HL-60/S4 treated with retinoic acid at 250 ng/mL for 4 days and 3 days (cell line): ENCODE results near the gene MRPL41.
"Not testable (repeated sequence)": the region's sequence is repeated elsewhere in the genome, so short reads cannot be mapped to it uniquely, and the experiment has no call there.

Experiments used
- in situ Hi-C: fragments of 300-500 bp; cut with MboI; formaldehyde crosslinking; loops from 2 replicates; pipeline ENCODE4 v1.7.0; 2022; ENCODE audit warnings: low sequenced_read_pairs

MRPL41 gene

GRCh38 chr9:137521405-137521985, 30.2 kb upstream of the MRPL41 start:
- in situ Hi-C loops = no loop called here

DNA sequence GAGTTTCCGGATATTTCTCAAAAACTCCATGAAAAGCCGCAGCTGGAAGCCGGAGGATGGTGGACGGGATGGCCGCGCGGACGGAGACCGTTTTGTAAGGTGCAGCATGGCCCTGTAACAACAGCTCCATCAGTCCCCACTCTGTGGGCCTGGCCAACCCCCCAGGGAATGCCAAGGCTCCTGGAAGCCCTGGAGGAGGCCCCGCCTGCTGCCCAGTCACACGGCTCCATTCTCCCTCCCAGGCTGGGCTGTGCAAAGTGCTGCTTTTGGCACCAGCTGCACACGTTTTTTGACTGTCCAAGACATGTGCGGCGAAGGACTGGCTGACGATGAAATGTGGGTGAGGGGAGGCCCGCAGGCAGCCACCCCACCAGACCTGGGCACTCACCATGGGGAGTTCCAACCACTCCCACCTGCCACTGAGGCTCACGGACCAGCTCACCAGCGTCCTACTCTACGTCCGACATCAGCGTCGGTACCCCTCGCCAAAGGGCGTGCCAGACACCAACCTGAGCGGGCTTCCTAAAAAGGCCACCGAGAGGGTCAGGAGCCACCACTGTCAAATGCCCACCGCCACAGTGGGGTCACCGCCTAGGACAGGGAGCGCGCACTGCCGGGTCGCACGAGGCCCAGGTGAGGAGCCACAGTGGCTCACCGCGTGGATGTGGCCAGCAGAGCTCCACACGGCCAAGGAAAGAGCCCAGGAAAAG, 28.8 kb upstream of the MRPL41 start:
- in situ Hi-C loops = no loop called here

DNA sequence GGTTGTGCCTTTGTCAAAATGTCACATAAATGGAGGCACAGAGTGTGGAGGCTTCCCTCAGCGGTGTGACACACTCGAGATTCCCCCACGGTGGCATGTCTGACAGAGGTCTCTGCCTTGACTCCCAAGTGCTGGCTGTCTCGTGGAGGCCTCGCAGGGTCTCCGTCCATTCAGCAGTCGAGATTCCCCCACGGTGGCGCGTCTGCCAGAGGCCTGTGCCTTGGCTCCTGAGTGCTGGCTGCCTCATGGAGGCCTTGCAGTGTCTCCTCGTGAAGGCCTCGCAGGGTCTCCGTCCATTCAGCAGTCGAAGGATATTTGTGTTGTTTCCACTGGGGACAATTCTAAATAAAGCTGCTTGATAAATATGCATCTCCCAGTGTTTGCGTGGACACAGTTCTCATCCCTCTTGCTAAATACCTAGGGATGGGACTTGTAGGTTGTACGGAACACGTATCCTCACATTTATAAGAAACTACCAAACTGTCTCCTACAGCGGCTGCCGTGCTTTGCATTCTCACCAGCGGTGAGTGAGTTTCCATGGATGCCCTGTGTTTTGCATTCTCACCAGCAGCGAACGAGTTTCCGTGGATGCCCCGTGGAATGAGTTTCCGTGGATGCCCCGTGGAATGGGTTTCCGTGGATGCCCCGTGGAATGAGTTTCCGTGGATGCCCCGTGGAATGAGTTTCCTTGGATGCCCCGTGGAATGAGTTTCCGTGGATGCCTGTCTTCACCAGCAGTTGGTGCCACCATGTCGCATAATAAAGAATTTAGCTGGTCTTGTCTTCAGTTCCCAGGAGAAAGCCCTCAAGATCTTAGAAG, 27.3 kb upstream of the MRPL41 start:
- in situ Hi-C loops = no loop called here

DNA sequence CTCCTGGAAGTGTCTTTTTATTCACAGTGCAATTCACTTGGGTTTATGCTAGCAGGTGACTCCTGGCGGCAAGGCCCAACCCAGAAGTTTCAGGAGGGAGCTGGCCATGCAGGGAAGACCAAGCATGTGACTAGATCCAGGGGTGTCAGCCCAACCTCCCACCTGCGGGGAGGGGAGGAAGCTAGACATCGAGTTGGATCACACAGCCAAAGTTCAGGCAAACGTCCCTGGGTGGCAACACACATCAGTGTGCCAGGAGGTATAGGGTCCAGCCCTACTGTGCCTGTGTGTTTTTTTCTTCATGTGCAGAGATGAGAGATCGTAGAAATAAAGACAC, 26.7 kb upstream of the MRPL41 start:
- in situ Hi-C loops = no loop called here

- in situ Hi-C loops = no loop called here
Measured at GRCh38 chr9:137530331-137530730, 21.3 kb upstream of the MRPL41 start.

GRCh38 chr9:137531099-137531765, 20.4 kb upstream of the MRPL41 start:
- in situ Hi-C loops = no loop called here

DNA sequence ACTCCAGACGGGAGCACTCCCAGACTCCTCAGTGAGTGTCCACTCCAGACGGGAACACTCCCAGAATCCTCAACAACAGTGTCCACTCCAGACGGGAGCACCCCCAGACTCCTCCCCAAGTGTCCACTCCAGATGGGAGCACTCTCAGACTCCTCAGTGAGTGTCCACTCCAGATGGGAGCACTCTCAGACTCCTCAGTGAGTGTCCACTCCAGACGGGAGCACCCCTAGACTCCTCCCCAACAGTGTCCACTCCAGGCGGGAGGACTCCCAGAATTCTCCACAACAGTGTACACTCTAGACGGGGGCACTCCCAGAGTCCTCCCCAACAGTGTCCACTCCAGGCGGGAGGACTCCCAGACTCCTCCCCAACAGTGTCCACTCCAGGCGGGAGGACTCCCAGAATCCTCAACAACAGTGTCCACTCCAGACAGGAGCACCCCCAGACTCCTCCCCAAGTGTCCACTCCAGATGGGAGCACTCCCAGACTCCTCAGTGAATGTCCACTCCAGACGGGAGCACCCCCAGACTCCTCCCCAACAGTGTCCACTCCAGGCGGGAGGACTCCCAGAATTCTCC, 18.7 kb upstream of the MRPL41 start:
- in situ Hi-C loops = not testable (repeated sequence)

DNA sequence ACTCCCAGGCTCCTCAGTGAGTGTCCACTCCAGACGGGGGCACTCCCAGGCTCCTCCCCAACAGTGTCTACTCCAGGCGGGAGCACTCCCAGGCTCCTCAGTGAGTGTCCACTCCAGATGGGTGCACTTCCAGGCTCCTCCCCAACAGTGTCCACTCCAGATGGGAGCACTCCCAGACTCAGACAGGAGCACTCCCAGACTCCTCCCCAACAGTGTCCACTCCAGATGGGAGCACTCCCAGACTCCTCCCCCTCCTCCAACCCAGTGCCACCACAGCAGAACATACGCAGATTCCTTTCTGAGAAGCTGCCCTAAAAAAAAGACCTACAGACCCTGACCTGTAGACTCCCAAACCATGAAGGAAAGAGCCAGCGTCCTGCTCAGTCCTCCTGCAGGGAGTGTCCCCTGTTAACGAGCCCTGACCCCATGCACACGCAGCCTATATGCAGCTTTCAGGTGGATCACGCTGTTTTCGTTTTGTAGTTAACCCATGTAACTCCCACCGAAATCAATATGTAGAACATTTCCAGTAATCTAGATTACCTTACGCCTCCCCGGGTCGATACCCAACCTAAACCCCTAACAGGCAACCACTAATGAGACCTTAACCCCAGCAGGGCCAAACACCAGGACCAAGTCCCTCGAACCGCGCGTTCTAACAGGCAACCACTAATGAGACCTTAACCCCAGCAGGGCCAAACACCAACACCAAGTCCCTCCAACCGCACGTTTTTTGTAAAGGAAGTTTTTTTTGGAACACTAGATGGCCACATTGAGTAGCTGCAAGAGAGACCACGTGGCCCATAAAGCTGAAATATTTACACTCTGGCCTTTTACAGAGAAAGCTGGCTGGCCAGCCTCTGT, 17.2 kb upstream of the MRPL41 start:
- in situ Hi-C loops = no loop called here

- in situ Hi-C loops = no loop called here
Measured at GRCh38 chr9:137535120-137535428, 16.6 kb upstream of the MRPL41 start.

DNA sequence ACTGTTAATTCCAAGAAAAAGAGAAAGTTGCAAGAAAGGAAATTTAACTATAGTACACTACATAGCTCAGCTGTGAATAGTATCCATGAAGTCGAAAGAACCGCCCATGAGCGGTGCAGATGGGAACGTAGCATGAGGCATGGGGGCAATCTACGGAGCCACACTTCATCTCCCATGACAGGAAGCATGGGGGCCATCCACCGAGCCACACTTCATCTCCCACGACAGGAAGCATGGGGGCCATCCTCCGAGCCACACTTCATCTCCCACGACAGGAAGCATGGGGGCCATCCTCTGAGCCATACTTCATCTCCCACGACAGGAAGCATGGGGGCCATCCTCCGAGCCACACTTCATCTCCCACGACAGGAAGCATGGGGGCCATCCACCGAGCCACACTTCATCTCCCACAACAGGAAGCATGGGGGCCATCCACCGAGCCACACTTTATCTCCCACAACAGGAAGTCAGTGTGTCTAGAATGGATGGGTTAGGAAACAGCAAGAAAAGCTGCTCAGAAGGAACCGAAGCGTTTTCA, 15.0 kb upstream of the MRPL41 start:
- in situ Hi-C loops = not testable (repeated sequence)

- in situ Hi-C loops = no loop called here
Measured at GRCh38 chr9:137538058-137538457, 13.6 kb upstream of the MRPL41 start.

GRCh38 chr9:137540536-137540935, 11.1 kb upstream of the MRPL41 start:
- in situ Hi-C loops = no loop called here

DNA sequence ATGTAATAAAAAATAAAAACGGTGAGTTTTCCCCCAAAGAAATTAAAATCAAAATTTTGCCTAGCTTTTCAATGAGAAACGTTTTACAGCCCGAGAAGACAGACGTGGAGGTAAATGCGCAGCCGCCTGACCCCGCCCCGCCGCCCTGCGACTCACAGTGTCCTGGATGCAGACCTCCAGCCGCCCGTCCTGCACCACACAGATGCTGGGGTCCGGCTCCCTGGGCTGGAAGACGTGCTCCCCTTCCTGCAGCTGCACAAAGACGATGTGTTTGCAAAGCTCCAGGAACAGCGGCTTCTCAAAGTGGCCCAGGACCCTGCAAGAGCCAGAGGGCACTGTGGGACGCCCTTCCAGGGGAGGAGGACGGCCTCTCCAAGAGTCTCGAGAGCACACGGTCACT, 9.2 kb upstream of the MRPL41 start:
- in situ Hi-C loops = no loop called here

- in situ Hi-C loops = no loop called here
Measured at GRCh38 chr9:137543237-137543963, 8.3 kb upstream of the MRPL41 start.

DNA sequence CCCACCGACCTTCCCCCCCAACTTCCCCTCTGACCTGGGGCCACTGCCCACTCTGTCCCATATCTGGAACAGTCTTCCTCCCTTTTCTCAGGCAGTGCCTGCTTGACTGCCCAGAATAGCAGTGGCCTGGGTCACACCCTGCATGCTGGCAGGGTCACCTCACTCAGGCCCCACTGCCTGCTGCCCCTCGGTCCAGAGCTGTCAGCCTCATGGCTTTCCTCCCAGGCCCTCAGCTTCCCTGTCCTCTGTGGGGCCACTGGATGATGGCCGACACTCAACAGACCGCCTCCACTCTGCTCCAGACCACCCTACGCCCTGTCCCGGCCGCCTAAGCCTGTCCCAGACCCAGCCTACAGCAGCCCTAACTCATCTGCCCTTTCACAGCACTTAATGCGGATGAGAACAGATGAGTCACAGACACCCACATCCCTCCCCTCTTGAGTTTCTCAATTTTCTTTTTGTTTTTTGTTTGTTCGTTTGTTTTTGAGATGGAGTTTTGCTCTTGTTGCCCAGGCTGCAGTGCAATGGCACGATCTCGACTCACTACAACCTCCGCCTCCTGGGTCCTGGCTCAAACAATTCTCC, 7.4 kb upstream of the MRPL41 start:
- in situ Hi-C loops = no loop called here

DNA sequence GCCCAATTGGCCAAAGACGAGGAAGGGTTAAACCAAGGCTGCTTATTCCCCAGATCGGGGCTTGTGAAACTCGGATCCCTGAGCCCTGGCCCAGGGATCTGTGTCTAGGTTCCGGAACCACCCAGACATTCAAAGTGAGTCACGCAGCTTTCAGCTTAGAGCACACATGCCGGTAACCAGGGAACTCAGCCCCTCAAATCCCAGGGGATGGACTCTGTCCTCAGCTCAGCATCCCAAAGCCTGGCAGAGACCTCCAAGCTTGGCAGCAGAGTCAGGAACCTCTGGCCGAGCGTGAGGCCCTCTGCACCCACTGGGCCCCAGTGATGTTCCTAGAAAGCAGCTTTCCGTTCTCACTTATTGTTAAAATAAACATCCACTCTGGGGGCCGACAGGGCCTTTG, 6.6 kb upstream of the MRPL41 start:
- in situ Hi-C loops = no loop called here

DNA sequence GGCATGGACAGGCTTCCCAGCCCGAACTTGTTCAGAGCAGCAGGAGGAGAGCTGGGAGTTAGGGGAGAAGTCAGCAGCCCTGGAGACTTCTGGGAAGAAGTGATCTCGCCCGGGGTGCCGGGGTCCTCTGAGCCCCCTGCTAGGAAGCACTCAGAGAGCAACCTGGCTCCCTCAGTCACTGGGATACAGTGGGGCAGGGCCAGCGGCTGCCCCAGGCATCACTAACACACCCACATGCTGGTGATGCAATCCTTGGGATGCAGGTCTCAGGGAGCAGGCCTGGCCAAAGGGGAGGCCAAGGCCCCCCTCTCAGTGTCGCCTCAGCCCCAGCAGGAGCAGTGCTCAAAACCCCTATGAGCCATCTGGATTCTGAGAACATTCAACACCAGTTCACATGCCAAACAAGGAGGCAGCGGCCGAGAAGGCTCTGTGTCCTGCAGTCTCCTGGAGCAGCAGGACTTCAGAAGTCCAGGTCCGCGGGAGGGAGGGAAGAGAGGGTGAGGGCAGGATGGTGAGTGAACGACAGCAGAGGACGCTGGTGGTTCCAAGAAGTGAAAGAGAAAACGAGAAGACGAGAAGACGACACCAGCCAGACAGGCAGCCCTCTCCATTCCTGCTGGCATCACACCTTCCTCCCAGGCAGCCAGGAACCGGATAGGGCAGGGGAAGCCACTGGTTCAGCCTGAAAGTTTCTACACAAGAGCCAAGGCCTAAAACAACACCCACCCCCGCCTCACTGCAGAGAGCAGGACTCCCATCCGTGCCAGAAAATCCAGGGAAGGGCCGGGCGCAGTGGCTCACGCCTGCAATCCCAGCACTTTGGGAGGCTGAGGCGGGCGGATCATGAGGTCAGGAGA, 3.8 kb upstream of the MRPL41 start:
- in situ Hi-C loops = no loop called here

- in situ Hi-C loops = no loop called here
Measured at GRCh38 chr9:137550231-137550621, 1.5 kb upstream of the MRPL41 start, which contains the start of gene PNPLA7. PNPLA7 (minus strand) TSS chr9:137550402; CDS start chr9:137550197, 205 bp downstream.
